Measurements from ENCODE around the gene SSBP1. TPM values are rescaled to one million over a fixed set of nuclear protein-coding genes. Genes with fewer than 3 reads are reported as not detected.

SSBP1 gene
- total RNA-seq, 2 experiments from 2014 or later = 108 to 116 TPM

- ChIA-PET CTCF (interaction anchor here (0.6 to 1.8 kb wide), 4 partner anchors 8 to 78 kb away, joined by 3 to 5 read pairs (median 4); partner anchors contain the start of gene SSBP1), POLR2A (interaction anchor here (0.7 to 0.9 kb wide), 2 partner anchors 30 to 56 kb away, joined by 4 to 6 read pairs; partner anchors contain the start of gene SSBP1)
- H3K9me3 ChIP-seq (ENCODE audit: control insufficient read depth in 1 of 2, insufficient read depth in 1 of 2, low read length in 2 of 2) = no peaks in the 10 kb centered on the region
- no peaks in the 10 kb centered on the region for H3K4me1 ChIP-seq (ENCODE audit: insufficient read depth, low read length)
- no peaks in the 10 kb centered on the region for H3K36me3 ChIP-seq (ENCODE audit: insufficient read depth, low read length)
- no peak within 1 kb of the TSS for H3K27ac ChIP-seq (ENCODE audit: low read depth in 1 of 2, low read length in 2 of 2)
- Mint-ChIP-seq H3K4me3 (no peak within 1 kb of the TSS), H3K36me3 (ENCODE audit: low read depth) (no peaks in the 10 kb centered on the region), H3K27me3 (no peaks in the 10 kb centered on the region), H3K4me1 (ENCODE audit: low read depth) (no peaks in the 10 kb centered on the region), H3K9me3 (no peaks in the 10 kb centered on the region), H3K27ac (no peak within 1 kb of the TSS)
- intact Hi-C loops (cut with DNase I, micrococcal nuclease) = no loop called here
- TF ChIP-seq CTCF (IDR thresholded peaks at IDR 0.05) = no peak
- DNase-seq (no peak), ATAC-seq (ENCODE audit: poor library complexity) (no peak)
- no peak within 1 kb of the TSS for H3K4me3 ChIP-seq (ENCODE audit: low read length)
- no peaks in the 10 kb centered on the region for H3K27me3 ChIP-seq (ENCODE audit: control insufficient read depth in 1 of 2, insufficient read depth in 2 of 2, low read length in 2 of 2)
Observed at GRCh38 chr7:141708351-141708750, 29.8 kb upstream of the SSBP1 start, which contains the start of gene WEE2. TSS of gene WEE2 (plus strand) at chr7:141708353. CDS start at chr7:141708759, 406 bp downstream.

- intact Hi-C loops (cut with DNase I, micrococcal nuclease) = no loop called here
- Mint-ChIP-seq H3K4me3 (no peak overlapping the region), H3K9me3 (no peaks in the 10 kb centered on the region), H3K27ac (no peak overlapping the region), H3K36me3 (ENCODE audit: low read depth) (no peaks in the 10 kb centered on the region), H3K27me3 (no peaks in the 10 kb centered on the region), H3K4me1 (ENCODE audit: low read depth) (no peaks in the 10 kb centered on the region)
- no peak for DNase-seq
- H3K27ac ChIP-seq (ENCODE audit: low read depth in 1 of 2, low read length in 2 of 2) = no peak overlapping the region
- TF ChIP-seq CTCF (IDR thresholded peaks at IDR 0.05) = no peak
- ATAC-seq (ENCODE audit: poor library complexity) = no peak
- H3K4me3 ChIP-seq (ENCODE audit: low read length) = no peak overlapping the region
- ChIA-PET POLR2A (interaction anchor here (1.1 to 1.2 kb wide), 2 partner anchors 8 to 19 kb away, joined by 3 read pairs; no protein-coding TSS in a partner anchor), CTCF (interaction anchor here (1.2 to 2.1 kb wide), 5 partner anchors 9 to 55 kb away, joined by 3 to 9 read pairs (median 5); partner anchors contain the start of gene SSBP1)
- H3K9me3 ChIP-seq (ENCODE audit: control insufficient read depth in 1 of 2, insufficient read depth in 1 of 2, low read length in 2 of 2) = no peaks in the 10 kb centered on the region
- H3K27me3 ChIP-seq (ENCODE audit: control insufficient read depth in 1 of 2, insufficient read depth in 2 of 2, low read length in 2 of 2) = no peaks in the 10 kb centered on the region
- H3K4me1 ChIP-seq (ENCODE audit: insufficient read depth, low read length) = no peaks in the 10 kb centered on the region
- no peaks in the 10 kb centered on the region for H3K36me3 ChIP-seq (ENCODE audit: insufficient read depth, low read length)
Observed at GRCh38 chr7:141709318-141709717, 28.8 kb upstream of the SSBP1 start.

GRCh38 chr7:141709749-141710148 is 28.4 kb upstream of the SSBP1 start:
- Mint-ChIP-seq H3K4me1 (ENCODE audit: low read depth) (no peaks in the 10 kb centered on the region), H3K36me3 (ENCODE audit: low read depth) (no peaks in the 10 kb centered on the region), H3K27me3 (no peaks in the 10 kb centered on the region), H3K4me3 (no peak overlapping the region), H3K27ac (no peak overlapping the region), H3K9me3 (no peaks in the 10 kb centered on the region)
- ChIA-PET CTCF (interaction anchor here (1.0 to 2.1 kb wide), 4 partner anchors 9 to 55 kb away, joined by 3 to 9 read pairs (median 6); partner anchors contain the start of gene SSBP1), POLR2A (interaction anchor here (1.1 to 1.2 kb wide), 2 partner anchors 9 to 19 kb away, joined by 3 read pairs; no protein-coding TSS in a partner anchor)
- H3K4me1 ChIP-seq (ENCODE audit: insufficient read depth, low read length) = no peaks in the 10 kb centered on the region
- H3K27ac ChIP-seq (ENCODE audit: low read depth in 1 of 2, low read length in 2 of 2) = no peak overlapping the region
- intact Hi-C loops (cut with DNase I, micrococcal nuclease) = no loop called here
- no peaks in the 10 kb centered on the region for H3K9me3 ChIP-seq (ENCODE audit: control insufficient read depth in 1 of 2, insufficient read depth in 1 of 2, low read length in 2 of 2)
- H3K36me3 ChIP-seq (ENCODE audit: insufficient read depth, low read length) = no peaks in the 10 kb centered on the region
- ATAC-seq (ENCODE audit: poor library complexity) = no peak
- DNase-seq = no peak
- H3K4me3 ChIP-seq (ENCODE audit: low read length) = no peak overlapping the region
- H3K27me3 ChIP-seq (ENCODE audit: control insufficient read depth in 1 of 2, insufficient read depth in 2 of 2, low read length in 2 of 2) = no peaks in the 10 kb centered on the region
- no peak for TF ChIP-seq CTCF (IDR thresholded peaks at IDR 0.05)
